SU-DHL-6 (cell line): ENCODE data around the gene GDAP2.
"Not testable (repeated sequence)": the region's sequence is repeated elsewhere in the genome, so short reads cannot be mapped to it uniquely, and the experiment has no call there.

Experiments
- H2AFZ ChIP-seq: fragments of 200-600 bp; sonication (generic); 2 replicates; pipeline ENCODE4 v1.6.1; 2014; ENCODE audit warnings: low read depth, mild to moderate bottlenecking, moderate library complexity, mixed read lengths, antibody characterized with exemption, low read length; ENCODE audit not compliant: severe bottlenecking
- H3F3A ChIP-seq: fragments of 200-600 bp; shearing (Covaris generic); 2 replicates; pipeline ENCODE4 v1.6.0; 2016; ENCODE audit warnings: antibody characterized with exemption, mild to moderate bottlenecking; ENCODE audit not compliant: insufficient read depth
- H3K27ac ChIP-seq: fragments of 200-600 bp; sonication (generic); 2 replicates; pipeline ENCODE4 v1.5.1; 2016; ENCODE audit warnings: low read depth, mild to moderate bottlenecking, low read length, moderate library complexity, mixed read lengths
- H3K27me3 ChIP-seq: fragments of 200-600 bp; sonication (generic), shearing (Covaris generic); 2 replicates; pipeline ENCODE4 v1.6.0; 2014; ENCODE audit warnings: mild to moderate bottlenecking, low read length
- H3K36me3 ChIP-seq: fragments of 200-600 bp; sonication (generic); 2 replicates; pipeline ENCODE4 v1.6.1; 2014; ENCODE audit warnings: mild to moderate bottlenecking, low read length, mixed read lengths
- H3K4me2 ChIP-seq: fragments of 300-600, 200-600 bp; shearing (Covaris generic), sonication (generic); 2 replicates; pipeline ENCODE4 v1.6.0; 2014; ENCODE audit warnings: low read length, low read depth, mild to moderate bottlenecking; ENCODE audit not compliant: poor library complexity, severe bottlenecking
- H3K4me3 ChIP-seq: fragments of 200-600 bp; sonication (generic); 2 replicates; pipeline ENCODE4 v1.5.1; 2014; ENCODE audit warnings: antibody characterized with exemption, low read length, mild to moderate bottlenecking, mixed read lengths; ENCODE audit not compliant: insufficient read depth, poor library complexity, severe bottlenecking
- H3K79me2 ChIP-seq: fragments of 200-600 bp; sonication (generic); 2 replicates; pipeline ENCODE4 v1.6.1; 2014; ENCODE audit warnings: mild to moderate bottlenecking, low read length, moderate library complexity; ENCODE audit not compliant: insufficient read depth
- H3K9ac ChIP-seq: fragments of 200-600 bp; sonication (generic); 2 replicates; pipeline ENCODE4 v1.7.0; 2014; ENCODE audit warnings: mild to moderate bottlenecking, low read length
- H3K9me2 ChIP-seq: fragments of 200-600 bp; sonication (generic); replicated peaks from 2 replicates; pipeline ENCODE4 v1.6.1; 2014; ENCODE audit warnings: low read length; ENCODE audit not compliant: insufficient read depth
- H3K9me3 ChIP-seq: fragments of 200-600 bp; sonication (generic); 2 replicates; pipeline ENCODE4 v1.6.1; 2014; ENCODE audit warnings: low read length, mixed read lengths; ENCODE audit not compliant: insufficient read depth
- H4K20me1 ChIP-seq: fragments of 200-600 bp; sonication (generic); 2 replicates; pipeline ENCODE4 v1.6.1; 2014; ENCODE audit warnings: low read depth, mild to moderate bottlenecking, antibody characterized with exemption, low read length, moderate library complexity, mixed read lengths
- EZH2phosphoT487 ChIP-seq: fragments of 200-600 bp; sonication (generic), shearing (Covaris generic); conservative IDR thresholded peaks from 2 replicates; pipeline ENCODE4 v1.6.1; 2018; ENCODE audit warnings: mild to moderate bottlenecking, antibody characterized with exemption, low read length, moderate library complexity, mixed read lengths
- TF ChIP-seq, protein P1 (sequence below): fragments of 200-600 bp; sonication (generic); IDR thresholded peaks from one replicate; pipeline ENCODE4 v1.5.1; 2017; ENCODE audit warnings: antibody characterized with exemption, mild to moderate bottlenecking, low read length, moderate library complexity; ENCODE audit not compliant: insufficient read depth, poor library complexity, severe bottlenecking

GDAP2 gene

DNA sequence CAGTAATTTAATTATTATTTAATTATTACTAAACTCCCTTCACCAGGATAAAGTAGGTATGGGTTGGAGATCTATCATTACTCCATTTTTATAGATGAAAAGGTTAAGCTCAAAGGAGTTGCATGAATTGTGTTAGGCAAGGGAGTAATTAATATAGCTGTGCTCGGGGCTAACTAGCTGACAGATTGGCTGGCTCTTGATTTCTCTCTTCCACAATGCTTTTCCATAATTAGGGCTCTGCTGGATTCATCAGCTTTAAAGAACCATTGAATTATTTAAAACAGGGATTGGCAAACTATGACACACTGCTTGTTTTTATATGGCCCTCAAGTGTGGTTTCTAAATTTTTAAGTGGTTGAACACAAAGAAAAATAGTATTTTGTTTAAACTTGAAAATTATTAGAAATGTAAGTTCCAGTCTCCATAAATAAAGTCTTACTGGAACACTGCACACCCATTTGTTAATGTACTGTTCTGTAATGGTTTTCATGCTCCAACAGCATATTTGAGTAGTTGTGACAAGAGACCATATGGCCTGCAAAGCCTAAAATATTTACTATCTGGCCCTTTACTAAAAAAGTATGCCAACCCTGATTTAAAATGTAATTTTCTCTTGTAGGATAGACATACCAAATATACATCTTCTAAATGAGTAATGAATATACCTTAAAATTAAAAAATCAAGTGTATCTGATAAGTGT, 76.4 kb downstream of the GDAP2 start:
- Histone ChIP-seq H3K9me2 (no peaks in the 10 kb centered on the region), H3K27ac (no peak overlapping the region), H3K9ac (no peak overlapping the region), H4K20me1 (no peaks in the 10 kb centered on the region), H3K4me2 (no peak overlapping the region), H3K27me3 (no peaks in the 10 kb centered on the region), H3K4me3 (no peak overlapping the region), H3F3A (no peaks in the 10 kb centered on the region), H2AFZ (no peak overlapping the region), H3K9me3 (no peaks in the 10 kb centered on the region), H3K36me3 (no peaks in the 10 kb centered on the region), H3K79me2 (no peaks in the 10 kb centered on the region)
- no peak for TF ChIP-seq EZH2phosphoT487
- TF ChIP-seq, protein P1, sequence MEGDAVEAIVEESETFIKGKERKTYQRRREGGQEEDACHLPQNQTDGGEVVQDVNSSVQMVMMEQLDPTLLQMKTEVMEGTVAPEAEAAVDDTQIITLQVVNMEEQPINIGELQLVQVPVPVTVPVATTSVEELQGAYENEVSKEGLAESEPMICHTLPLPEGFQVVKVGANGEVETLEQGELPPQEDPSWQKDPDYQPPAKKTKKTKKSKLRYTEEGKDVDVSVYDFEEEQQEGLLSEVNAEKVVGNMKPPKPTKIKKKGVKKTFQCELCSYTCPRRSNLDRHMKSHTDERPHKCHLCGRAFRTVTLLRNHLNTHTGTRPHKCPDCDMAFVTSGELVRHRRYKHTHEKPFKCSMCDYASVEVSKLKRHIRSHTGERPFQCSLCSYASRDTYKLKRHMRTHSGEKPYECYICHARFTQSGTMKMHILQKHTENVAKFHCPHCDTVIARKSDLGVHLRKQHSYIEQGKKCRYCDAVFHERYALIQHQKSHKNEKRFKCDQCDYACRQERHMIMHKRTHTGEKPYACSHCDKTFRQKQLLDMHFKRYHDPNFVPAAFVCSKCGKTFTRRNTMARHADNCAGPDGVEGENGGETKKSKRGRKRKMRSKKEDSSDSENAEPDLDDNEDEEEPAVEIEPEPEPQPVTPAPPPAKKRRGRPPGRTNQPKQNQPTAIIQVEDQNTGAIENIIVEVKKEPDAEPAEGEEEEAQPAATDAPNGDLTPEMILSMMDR, result no peak

DNA sequence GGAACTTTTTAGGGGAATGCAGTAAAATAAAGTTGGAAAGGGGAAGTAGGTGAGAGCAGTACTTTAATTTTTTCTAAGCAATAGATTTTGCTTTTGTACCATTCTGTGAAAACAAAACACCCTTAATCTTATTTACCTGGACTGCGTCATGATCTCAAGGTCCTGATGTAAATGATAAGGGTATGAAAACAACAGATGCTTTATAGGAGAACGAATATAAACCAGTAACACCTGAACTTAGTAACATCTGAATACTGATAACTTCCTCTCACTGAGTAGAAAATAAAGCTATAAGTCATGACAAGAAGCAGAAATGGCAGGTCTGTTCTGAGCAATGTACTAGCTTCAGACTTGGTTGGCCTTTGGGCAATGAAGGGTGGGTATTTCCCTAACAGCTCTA, 77.7 kb downstream of the GDAP2 start:
- no peak overlapping the region for H2AFZ ChIP-seq

DNA sequence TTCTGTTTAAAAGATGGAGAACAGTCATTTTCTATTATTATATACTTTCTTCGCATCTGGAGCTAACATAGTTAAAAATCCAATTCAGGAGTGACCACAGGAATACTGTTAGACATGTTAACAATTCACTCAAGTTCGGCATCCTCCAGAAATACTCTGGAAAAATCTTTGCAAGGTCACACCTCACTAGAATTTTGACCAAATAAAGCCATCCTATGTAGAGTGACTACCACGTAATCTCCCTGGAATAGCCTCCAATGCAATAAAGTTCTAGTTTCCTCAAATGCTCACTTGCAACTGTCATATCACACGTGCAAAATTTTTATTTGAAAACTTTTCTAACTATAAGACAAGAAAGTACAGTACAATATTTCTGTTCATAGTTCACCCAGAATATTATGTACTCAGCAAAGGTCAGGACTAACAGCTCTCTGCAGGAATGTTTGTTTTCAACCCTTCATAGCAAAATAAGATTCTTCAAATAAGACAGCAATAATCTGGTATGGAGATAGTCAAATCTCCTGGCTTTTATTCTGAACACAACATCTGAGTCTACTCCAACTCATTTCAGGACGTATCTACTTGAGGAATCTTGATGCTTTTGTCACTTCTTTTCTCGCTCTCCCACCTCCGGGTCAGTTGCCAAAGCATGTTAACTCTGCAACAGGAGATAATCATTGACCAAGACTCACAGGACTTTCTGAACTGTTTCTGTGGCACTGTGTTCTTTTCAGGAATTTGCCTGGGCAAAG, 82.6 kb downstream of the GDAP2 start:
- TF ChIP-seq, protein P1, result no peak
- no peak for TF ChIP-seq EZH2phosphoT487
- no peaks in the 10 kb centered on the region for H3K79me2 ChIP-seq
- no peak overlapping the region for H3K27ac ChIP-seq

More for the DNA sequence above, 77.7 kb downstream of the GDAP2 start:
- no peaks in the 10 kb centered on the region for H3K9me2 ChIP-seq
- H3F3A ChIP-seq, result no peaks in the 10 kb centered on the region
- H3K36me3 ChIP-seq, result no peaks in the 10 kb centered on the region
- H3K4me3 ChIP-seq, result no peak overlapping the region
- H3K9ac ChIP-seq, result no peak overlapping the region
- H3K9me3 ChIP-seq, result no peaks in the 10 kb centered on the region
- no peaks in the 10 kb centered on the region for H4K20me1 ChIP-seq
- no peak overlapping the region for H3K27ac ChIP-seq
- TF ChIP-seq EZH2phosphoT487, result no peak
- TF ChIP-seq, protein P1, result no peak
- H3K4me2 ChIP-seq, result no peak overlapping the region
- no peaks in the 10 kb centered on the region for H3K79me2 ChIP-seq
- no peaks in the 10 kb centered on the region for H3K27me3 ChIP-seq

DNA sequence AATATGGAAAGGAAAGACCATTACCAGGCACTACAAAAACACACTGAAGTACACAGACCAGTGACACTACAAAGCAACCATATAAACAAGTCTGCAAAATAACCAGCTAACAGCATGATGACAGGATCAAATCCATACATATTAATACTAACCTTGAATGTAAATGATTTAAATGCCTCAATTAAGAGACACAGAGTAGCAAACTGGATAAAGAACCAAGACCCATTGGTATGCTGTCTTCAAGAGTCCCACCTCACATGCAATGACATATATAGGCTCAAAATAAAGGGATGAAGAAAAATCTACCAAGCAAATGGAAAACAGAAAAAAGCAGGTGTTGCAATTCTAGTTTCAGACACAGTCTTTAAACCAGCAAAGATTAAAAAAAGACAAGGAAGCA, 84.9 kb downstream of the GDAP2 start:
- H4K20me1 ChIP-seq, result not testable (repeated sequence)

More for the DNA sequence above, 82.6 kb downstream of the GDAP2 start:
- no peak overlapping the region for H3K9ac ChIP-seq
- no peaks in the 10 kb centered on the region for H3K9me3 ChIP-seq
- H2AFZ ChIP-seq, result no peak overlapping the region
- no peaks in the 10 kb centered on the region for H3K9me2 ChIP-seq
- no peaks in the 10 kb centered on the region for H3K27me3 ChIP-seq
- no peaks in the 10 kb centered on the region for H3F3A ChIP-seq
- no peak overlapping the region for H3K4me3 ChIP-seq
- H4K20me1 ChIP-seq, result no peaks in the 10 kb centered on the region
- no peaks in the 10 kb centered on the region for H3K36me3 ChIP-seq
- H3K4me2 ChIP-seq, result no peak overlapping the region

More for the DNA sequence above, 84.9 kb downstream of the GDAP2 start:
- not testable (repeated sequence) for H3K36me3 ChIP-seq, H3K27ac ChIP-seq, H3K27me3 ChIP-seq, H3K4me2 ChIP-seq, H3K9me2 ChIP-seq, H3K79me2 ChIP-seq, H3K9ac ChIP-seq, H2AFZ ChIP-seq, H3K4me3 ChIP-seq, H3K9me3 ChIP-seq, H3F3A ChIP-seq
